ENCODE measurements around the gene XPNPEP3.
"Not testable (repeated sequence)": the region's sequence is repeated elsewhere in the genome, so short reads cannot be mapped to it uniquely, and the experiment has no call there.

XPNPEP3 gene

GRCh38 chr22:40857309-40857855 is 434 bp downstream of the XPNPEP3 start:
- no peak for DNase-seq (ENCODE audit: low spot score)

GRCh38 chr22:40862013-40862412 is 5.1 kb downstream of the XPNPEP3 start, which contains the start of gene DNAJB7:
TSS of gene DNAJB7 (minus strand) at chr22:40862113. CDS start at chr22:40861994, 119 bp downstream.
- DNase-seq (ENCODE audit: low spot score): no peak

GRCh38 chr22:40862537-40862936 is 5.6 kb downstream of the XPNPEP3 start:
- no peak for DNase-seq (ENCODE audit: low spot score)

GRCh38 chr22:40867109-40867508 is 10.2 kb downstream of the XPNPEP3 start:
- DNase-seq (ENCODE audit: low spot score): no peak

GRCh38 chr22:40868379-40868778 is 11.4 kb downstream of the XPNPEP3 start:
- DNase-seq (ENCODE audit: low spot score): not testable (repeated sequence)

GRCh38 chr22:40874016-40874415 is 17.1 kb downstream of the XPNPEP3 start:
- no peak for DNase-seq (ENCODE audit: low spot score)

- no peak for DNase-seq (ENCODE audit: low spot score)
These were observed 18.2 kb downstream of the XPNPEP3 start for GRCh38 chr22:40875111-40875510.

GRCh38 chr22:40876907-40877306 is 20.0 kb downstream of the XPNPEP3 start:
- no peak for DNase-seq (ENCODE audit: low spot score)

GRCh38 chr22:40877488-40877887 is 20.5 kb downstream of the XPNPEP3 start:
- no peak for DNase-seq (ENCODE audit: low spot score)

- DNase-seq (ENCODE audit: low spot score): no peak
These were observed 22.0 kb downstream of the XPNPEP3 start for GRCh38 chr22:40878922-40879321.

GRCh38 chr22:40889116-40889515 is 32.2 kb downstream of the XPNPEP3 start:
- DNase-seq (ENCODE audit: low spot score): no peak

- DNase-seq (ENCODE audit: low spot score): no peak
These were observed 33.9 kb downstream of the XPNPEP3 start for GRCh38 chr22:40890881-40891280.

GRCh38 chr22:40894417-40894816 is 37.5 kb downstream of the XPNPEP3 start:
- DNase-seq (ENCODE audit: low spot score): no peak

- peak; percentile 49 for DNase-seq (ENCODE audit: low spot score)
These were observed 42.0 kb downstream of the XPNPEP3 start for GRCh38 chr22:40898850-40899357.

GRCh38 chr22:40904101-40904500 is 47.2 kb downstream of the XPNPEP3 start:
- no peak for DNase-seq (ENCODE audit: low spot score)

- DNase-seq (ENCODE audit: low spot score): no peak
These were observed 51.9 kb downstream of the XPNPEP3 start for GRCh38 chr22:40908895-40909294.

- no peak for DNase-seq (ENCODE audit: low spot score)
These were observed 54.8 kb downstream of the XPNPEP3 start for GRCh38 chr22:40911772-40912171.

- DNase-seq (ENCODE audit: low spot score): not testable (repeated sequence)
These were observed 56.0 kb downstream of the XPNPEP3 start for GRCh38 chr22:40912987-40913386.

GRCh38 chr22:40919446-40919845 is 62.5 kb downstream of the XPNPEP3 start:
- no peak for DNase-seq (ENCODE audit: low spot score)

- no peak for DNase-seq (ENCODE audit: low spot score)
These were observed 63.6 kb downstream of the XPNPEP3 start for GRCh38 chr22:40920526-40920925.

GRCh38 chr22:40922484-40923303 is 65.7 kb downstream of the XPNPEP3 start:
- peak; percentile 58 for DNase-seq (ENCODE audit: low spot score)

- no peak for DNase-seq (ENCODE audit: low spot score)
These were observed 71.7 kb downstream of the XPNPEP3 start for GRCh38 chr22:40928657-40929056.

GRCh38 chr22:40932396-40932795 is 75.4 kb downstream of the XPNPEP3 start:
- no peak for DNase-seq (ENCODE audit: low spot score)
